ENCODE measurements around the gene HTRA3.

The HTRA3 gene

GRCh38 chr4:8260656-8261111 lies 8.9 kb upstream of the HTRA3 start:
- Histone ChIP-seq H3K27ac (ENCODE audit: low read length) (no peak overlapping the region), H3K4me2 (ENCODE audit: low read length) (no peak overlapping the region), H3K27me3 (ENCODE audit: low read depth, low read length) (peaks cover 14% of the 10 kb centered on the region), H3K4me3 (ENCODE audit: low read length) (no peak overlapping the region), H3K36me3 (replicated peaks; ENCODE audit: low read depth, low read length) (no peaks in the 10 kb centered on the region), H3K9me3 (ENCODE audit: insufficient read depth, low read length) (no peaks in the 10 kb centered on the region), H4K20me1 (ENCODE audit: insufficient read depth, low read length) (no peaks in the 10 kb centered on the region), H3K9ac (ENCODE audit: low read length) (no peak overlapping the region), H3K79me2 (ENCODE audit: low read length) (no peaks in the 10 kb centered on the region), H2AFZ (ENCODE audit: low read depth, low read length) (no peak overlapping the region), H3K4me1 (ENCODE audit: low read length) (no peaks in the 10 kb centered on the region)
- TF ChIP-seq EZH2phosphoT487 (IDR thresholded peaks at IDR 0.05; ENCODE audit: low read depth) (no peak), CTCF (IDR thresholded peaks at IDR 0.05; ENCODE audit: low read depth, low read length) (no peak)

- H3K4me2 ChIP-seq (ENCODE audit: low read length) = no peak overlapping the region
- H3K27ac ChIP-seq (ENCODE audit: low read length) = no peak overlapping the region
- no peaks in the 10 kb centered on the region for H3K79me2 ChIP-seq (ENCODE audit: low read length)
- H3K27me3 ChIP-seq (ENCODE audit: low read depth, low read length) = peaks cover 14% of the 10 kb centered on the region
- H3K4me3 ChIP-seq (ENCODE audit: low read length) = no peak overlapping the region
- no peaks in the 10 kb centered on the region for H4K20me1 ChIP-seq (ENCODE audit: insufficient read depth, low read length)
- no peak overlapping the region for H2AFZ ChIP-seq (ENCODE audit: low read depth, low read length)
- no peaks in the 10 kb centered on the region for H3K4me1 ChIP-seq (ENCODE audit: low read length)
- no peaks in the 10 kb centered on the region for H3K9me3 ChIP-seq (ENCODE audit: insufficient read depth, low read length)
- no peaks in the 10 kb centered on the region for H3K36me3 ChIP-seq (replicated peaks; ENCODE audit: low read depth, low read length)
- TF ChIP-seq EZH2phosphoT487 (IDR thresholded peaks at IDR 0.05; ENCODE audit: low read depth) = no peak
- TF ChIP-seq CTCF (IDR thresholded peaks at IDR 0.05; ENCODE audit: low read depth, low read length) = no peak
- H3K9ac ChIP-seq (ENCODE audit: low read length) = no peak overlapping the region
Measured at GRCh38 chr4:8261851-8262535, 7.6 kb upstream of the HTRA3 start.

- no peaks in the 10 kb centered on the region for H3K4me1 ChIP-seq (ENCODE audit: low read length)
- H3K27me3 ChIP-seq (ENCODE audit: low read depth, low read length) = peaks cover 12% of the 10 kb centered on the region
- no peak overlapping the region for H3K4me3 ChIP-seq (ENCODE audit: low read length)
- H2AFZ ChIP-seq (ENCODE audit: low read depth, low read length) = no peak overlapping the region
- no peak overlapping the region for H3K9ac ChIP-seq (ENCODE audit: low read length)
- no peak overlapping the region for H3K27ac ChIP-seq (ENCODE audit: low read length)
- no peaks in the 10 kb centered on the region for H3K9me3 ChIP-seq (ENCODE audit: insufficient read depth, low read length)
- H3K79me2 ChIP-seq (ENCODE audit: low read length) = no peaks in the 10 kb centered on the region
- H3K4me2 ChIP-seq (ENCODE audit: low read length) = no peak overlapping the region
- TF ChIP-seq CTCF (IDR thresholded peaks at IDR 0.05; ENCODE audit: low read depth, low read length) = no peak
- no peak for TF ChIP-seq EZH2phosphoT487 (IDR thresholded peaks at IDR 0.05; ENCODE audit: low read depth)
- no peaks in the 10 kb centered on the region for H4K20me1 ChIP-seq (ENCODE audit: insufficient read depth, low read length)
- no peaks in the 10 kb centered on the region for H3K36me3 ChIP-seq (replicated peaks; ENCODE audit: low read depth, low read length)
Measured at GRCh38 chr4:8262637-8263322, 6.8 kb upstream of the HTRA3 start.

- no peaks in the 10 kb centered on the region for H3K36me3 ChIP-seq (replicated peaks; ENCODE audit: low read depth, low read length)
Measured at GRCh38 chr4:8263397-8263796, 6.2 kb upstream of the HTRA3 start.

More at GRCh38 chr4:8263397-8263796, 6.2 kb upstream of the HTRA3 start:
- H3K27me3 ChIP-seq (ENCODE audit: low read depth, low read length) = peaks cover 6% of the 10 kb centered on the region; the same call in 1 of the 2 replicates
- TF ChIP-seq EZH2phosphoT487 (IDR thresholded peaks at IDR 0.05; ENCODE audit: low read depth) (no peak), CTCF (IDR thresholded peaks at IDR 0.05; ENCODE audit: low read depth, low read length) (no peak)
- no peaks in the 10 kb centered on the region for H3K4me1 ChIP-seq (ENCODE audit: low read length)
- H3K4me3 ChIP-seq (ENCODE audit: low read length) = no peak overlapping the region
- H3K9me3 ChIP-seq (ENCODE audit: insufficient read depth, low read length) = no peaks in the 10 kb centered on the region
- no peak overlapping the region for H3K27ac ChIP-seq (ENCODE audit: low read length)
- H3K79me2 ChIP-seq (ENCODE audit: low read length) = no peaks in the 10 kb centered on the region
- H3K4me2 ChIP-seq (ENCODE audit: low read length) = no peak overlapping the region
- H2AFZ ChIP-seq (ENCODE audit: low read depth, low read length) = no peak overlapping the region
- no peak overlapping the region for H3K9ac ChIP-seq (ENCODE audit: low read length)
- H4K20me1 ChIP-seq (ENCODE audit: insufficient read depth, low read length) = no peaks in the 10 kb centered on the region
